GM20000 (cell line): ENCODE measurements around the gene MTHFD2.
A peak's percentile ranks its signal among the peaks of the same experiment; 100 is the strongest.
"Not testable (repeated sequence)": the region's sequence is repeated elsewhere in the genome, so short reads cannot be mapped to it uniquely, and the experiment has no call there.

ENCODE experiments used
- DNase-seq: peaks from one replicate; pipeline ENCODE4 v3.0.0; 2012; ENCODE audit warnings: low spot score
- TF ChIP-seq, protein P1 (sequence below): IDR thresholded peaks from 2 replicates; pipeline ENCODE4 v1.5.1; 2012; ENCODE audit warnings: mild to moderate bottlenecking, control low read depth; ENCODE audit errors: extremely low read depth, missing control alignments

The MTHFD2 gene

DNA sequence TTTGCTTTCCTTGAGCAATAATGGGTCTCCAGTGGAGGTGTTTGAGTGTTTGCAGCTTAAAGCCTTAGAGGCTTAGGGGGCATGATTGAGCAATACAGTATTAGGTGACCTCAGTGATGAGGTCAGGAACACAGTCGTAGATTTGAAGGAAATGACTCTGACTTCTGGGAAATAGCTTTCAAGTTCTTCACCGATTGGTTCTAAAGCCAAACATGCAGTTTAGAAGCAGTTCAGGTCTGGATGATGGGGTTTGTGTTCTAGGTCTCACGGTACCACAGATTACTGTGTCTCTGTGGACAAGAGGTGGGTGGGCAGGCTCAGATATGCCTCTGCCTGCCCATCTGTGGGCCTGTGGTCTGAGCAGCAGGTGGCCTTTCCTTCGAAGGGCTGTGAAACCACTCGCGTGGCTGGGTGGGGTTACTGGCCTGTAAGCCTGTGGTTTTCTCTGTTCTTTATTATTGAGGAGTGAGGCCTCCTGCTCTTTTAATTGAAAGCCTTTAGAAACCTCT is 7.8 kb downstream of the MTHFD2 start:
- peak; percentile 66 for DNase-seq
- TF ChIP-seq, protein P1, sequence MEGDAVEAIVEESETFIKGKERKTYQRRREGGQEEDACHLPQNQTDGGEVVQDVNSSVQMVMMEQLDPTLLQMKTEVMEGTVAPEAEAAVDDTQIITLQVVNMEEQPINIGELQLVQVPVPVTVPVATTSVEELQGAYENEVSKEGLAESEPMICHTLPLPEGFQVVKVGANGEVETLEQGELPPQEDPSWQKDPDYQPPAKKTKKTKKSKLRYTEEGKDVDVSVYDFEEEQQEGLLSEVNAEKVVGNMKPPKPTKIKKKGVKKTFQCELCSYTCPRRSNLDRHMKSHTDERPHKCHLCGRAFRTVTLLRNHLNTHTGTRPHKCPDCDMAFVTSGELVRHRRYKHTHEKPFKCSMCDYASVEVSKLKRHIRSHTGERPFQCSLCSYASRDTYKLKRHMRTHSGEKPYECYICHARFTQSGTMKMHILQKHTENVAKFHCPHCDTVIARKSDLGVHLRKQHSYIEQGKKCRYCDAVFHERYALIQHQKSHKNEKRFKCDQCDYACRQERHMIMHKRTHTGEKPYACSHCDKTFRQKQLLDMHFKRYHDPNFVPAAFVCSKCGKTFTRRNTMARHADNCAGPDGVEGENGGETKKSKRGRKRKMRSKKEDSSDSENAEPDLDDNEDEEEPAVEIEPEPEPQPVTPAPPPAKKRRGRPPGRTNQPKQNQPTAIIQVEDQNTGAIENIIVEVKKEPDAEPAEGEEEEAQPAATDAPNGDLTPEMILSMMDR, result no peak

DNA sequence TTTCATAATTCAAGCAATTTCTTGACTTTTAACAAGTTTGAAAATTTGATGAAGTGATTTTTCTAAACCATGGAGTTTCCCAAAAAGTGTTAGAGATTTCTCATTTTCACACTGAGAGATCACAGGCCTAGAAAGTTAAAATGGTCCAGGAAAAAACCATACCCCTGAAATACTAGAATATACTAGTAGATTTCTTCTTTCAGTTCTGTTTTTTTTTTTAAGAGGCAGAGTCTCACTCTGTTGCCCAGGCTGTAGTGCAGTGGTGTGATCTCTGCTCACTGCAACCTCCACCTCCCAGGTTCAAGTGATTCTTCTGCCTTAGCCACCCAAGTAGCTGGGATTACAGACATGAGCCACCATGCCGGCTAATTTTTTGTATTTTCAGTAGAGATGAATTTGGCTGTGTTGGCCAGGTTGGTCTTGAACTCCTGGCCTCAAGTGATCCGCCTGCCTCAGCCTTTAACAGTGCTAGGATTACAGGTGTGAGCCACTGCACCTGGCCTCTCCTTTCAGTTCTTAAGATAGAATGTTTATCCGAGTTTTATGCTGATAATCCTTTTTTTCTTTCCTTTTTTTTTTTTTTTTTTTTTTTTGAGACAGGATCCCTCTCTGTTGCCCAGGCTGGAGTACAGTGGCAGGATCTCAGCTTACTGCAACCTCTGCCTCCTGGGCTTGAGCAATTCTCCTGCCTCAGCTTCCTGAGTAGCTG is 14.4 kb downstream of the MTHFD2 start:
- TF ChIP-seq, protein P1, result no peak
- DNase-seq, result no peak

DNA sequence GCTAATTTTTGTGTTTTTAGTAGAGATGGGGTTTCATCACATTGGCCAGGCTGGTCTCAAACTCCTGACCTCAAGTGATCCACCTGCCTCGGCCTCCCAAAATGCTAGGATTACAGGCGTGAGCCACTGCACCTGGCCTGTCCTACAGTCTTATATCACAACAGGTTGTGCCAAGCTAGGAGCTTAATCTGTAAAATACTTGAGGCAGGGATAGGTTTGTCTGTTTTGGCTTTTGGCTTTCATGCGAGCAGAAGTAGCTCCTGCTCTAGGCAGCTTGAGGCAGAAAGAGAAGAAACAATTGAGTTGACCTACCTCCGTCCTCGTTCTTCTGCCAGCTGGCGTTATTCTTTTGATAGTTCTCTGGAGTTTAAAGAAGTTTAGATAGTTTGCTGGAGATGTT is 17.4 kb downstream of the MTHFD2 start:
- DNase-seq, result not testable (repeated sequence)

DNA sequence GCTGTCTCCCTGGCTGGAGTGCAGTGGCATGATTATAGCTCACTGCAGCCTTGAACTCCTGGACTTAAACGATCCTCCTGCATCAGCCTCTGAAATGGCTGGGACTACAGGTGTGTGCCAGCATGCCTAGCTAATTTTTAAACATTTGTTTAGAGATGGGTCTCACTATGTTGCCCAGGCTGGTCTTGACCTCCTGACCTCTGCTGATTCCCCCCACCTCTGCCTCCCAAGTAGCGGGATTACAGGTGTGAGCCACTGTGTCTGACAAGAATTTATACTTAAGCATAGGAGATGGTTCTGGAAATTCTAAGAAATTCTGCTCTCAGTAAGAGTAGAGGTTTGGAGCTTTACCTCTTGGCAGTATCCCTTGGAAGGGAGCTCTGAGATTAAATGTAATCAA is 18.2 kb downstream of the MTHFD2 start:
- TF ChIP-seq, protein P1, result no peak
- DNase-seq, result no peak

DNA sequence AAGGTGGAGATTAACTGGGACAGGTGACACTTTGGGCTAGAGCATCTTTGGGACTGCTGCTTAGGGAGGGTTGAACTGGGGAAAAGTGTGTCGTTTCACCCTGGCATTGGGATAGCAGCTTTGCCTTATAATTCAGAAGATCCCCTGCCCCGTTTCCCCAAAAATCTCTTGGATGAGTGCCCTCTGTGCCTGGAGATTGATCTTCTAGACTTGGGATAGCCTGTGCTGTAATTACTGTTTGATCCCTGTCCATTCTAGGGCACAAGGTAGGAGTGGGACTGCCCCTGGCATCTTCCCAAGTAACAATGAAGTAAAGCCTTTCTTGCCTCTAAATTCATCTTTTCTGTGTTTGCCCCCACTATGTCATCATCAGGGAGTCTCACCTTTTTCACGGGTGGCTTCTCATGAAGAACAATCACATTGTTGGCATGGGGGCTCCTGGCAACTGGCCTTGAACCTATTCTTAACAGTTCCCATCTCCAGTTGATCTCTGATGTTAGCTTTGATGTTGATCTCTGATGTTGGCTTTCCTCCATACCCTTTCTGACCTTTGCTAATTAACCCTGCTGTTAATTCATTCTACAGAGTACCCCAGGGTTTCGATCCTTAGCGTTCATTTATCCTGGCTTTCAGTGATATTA is 21.6 kb downstream of the MTHFD2 start:
- DNase-seq, result no peak
- TF ChIP-seq, protein P1, result no peak

DNA sequence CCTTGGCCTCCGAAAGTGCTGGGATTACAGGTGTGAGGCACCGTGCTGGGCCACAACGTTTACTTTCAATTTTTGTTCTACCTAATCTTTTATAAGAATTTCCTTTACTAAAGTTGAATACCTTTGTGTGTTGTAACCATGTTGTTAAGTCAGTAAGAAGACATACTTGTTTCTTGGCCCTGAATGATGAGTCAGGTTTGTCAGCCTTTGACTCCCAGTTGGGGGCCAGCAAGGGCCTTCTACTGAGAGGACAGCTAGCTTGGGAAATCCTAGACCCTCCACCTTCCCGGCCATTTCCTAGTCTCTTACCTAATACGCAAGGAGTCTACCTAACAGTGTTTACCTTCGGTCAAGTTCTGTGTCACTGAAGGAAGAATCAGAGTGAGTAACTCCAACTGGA is 22.7 kb downstream of the MTHFD2 start:
- TF ChIP-seq, protein P1, result no peak
- DNase-seq, result no peak

DNA sequence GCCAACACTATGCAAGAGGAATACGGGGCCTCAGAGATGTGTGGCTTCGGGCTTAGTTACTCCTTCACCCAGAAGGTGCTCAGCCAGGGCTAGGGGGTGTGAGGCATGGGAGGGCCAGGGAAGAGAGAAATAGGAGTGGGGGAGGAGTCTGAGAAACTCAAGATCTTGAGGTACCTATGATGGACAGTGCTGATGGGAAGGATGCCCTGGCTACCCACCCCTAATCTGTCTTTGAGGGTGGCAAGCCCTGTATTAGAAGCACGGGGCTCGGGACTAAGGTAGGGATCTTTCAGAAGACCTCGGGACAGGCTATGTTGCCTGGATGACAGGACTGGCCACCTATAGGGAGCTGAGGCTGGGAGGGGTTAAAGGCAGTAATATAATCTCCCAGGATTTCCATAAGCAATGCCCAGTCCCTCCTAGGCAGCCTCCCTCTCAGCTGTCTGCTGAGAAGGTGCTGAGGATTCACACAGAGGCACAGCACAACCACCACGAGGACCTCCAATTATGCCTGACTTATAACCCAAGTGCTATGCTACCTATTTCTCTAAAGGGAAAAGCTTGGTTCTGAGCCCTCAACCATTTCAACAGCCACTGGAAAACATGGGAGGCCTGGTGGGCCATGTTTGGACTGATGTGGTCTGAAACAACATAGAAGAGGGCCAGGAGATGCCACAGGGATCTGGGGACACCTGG is 23.3 kb downstream of the MTHFD2 start:
- TF ChIP-seq, protein P1, result no peak
- no peak for DNase-seq
